Activated effector memory CD4-positive, alpha-beta T cell treated with anti-CD3 and anti-CD28 coated beads, Interleukin-2, amount 50 U/mL, for 16 hours (primary cell): ENCODE results near the gene ENTHD1.
"Not testable (repeated sequence)": the region's sequence is repeated elsewhere in the genome, so short reads cannot be mapped to it uniquely, and the experiment has no call there.

ENCODE experiments used
- DNase-seq: peaks from one replicate; pipeline ENCODE4 v3.0.0-alpha.2; 2020

ENTHD1 gene

GRCh38 chr22:39773976-39774539 lies 119.5 kb downstream of the ENTHD1 start:
- DNase-seq, result peak; percentile 69

- no peak for DNase-seq
These were observed 120.1 kb downstream of the ENTHD1 start for GRCh38 chr22:39773503-39773902.

GRCh38 chr22:39771486-39771885 lies 122.1 kb downstream of the ENTHD1 start:
- no peak for DNase-seq

GRCh38 chr22:39765661-39766060 lies 127.9 kb downstream of the ENTHD1 start:
- no peak for DNase-seq

GRCh38 chr22:39765046-39765445 lies 128.5 kb downstream of the ENTHD1 start:
- DNase-seq, result no peak

GRCh38 chr22:39763276-39763675 lies 130.3 kb downstream of the ENTHD1 start:
- no peak for DNase-seq

GRCh38 chr22:39750759-39751158 lies 142.8 kb downstream of the ENTHD1 start:
- DNase-seq, result no peak

- no peak for DNase-seq
These were observed 144.7 kb downstream of the ENTHD1 start for GRCh38 chr22:39748877-39749276.

GRCh38 chr22:39746600-39747262 lies 146.8 kb downstream of the ENTHD1 start:
- no peak for DNase-seq

- no peak for DNase-seq
These were observed 147.8 kb downstream of the ENTHD1 start for GRCh38 chr22:39745789-39746188.

- no peak for DNase-seq
These were observed 149.2 kb downstream of the ENTHD1 start for GRCh38 chr22:39744353-39744752.

GRCh38 chr22:39743935-39744334 lies 149.6 kb downstream of the ENTHD1 start:
- no peak for DNase-seq

- DNase-seq, result no peak
These were observed 154.1 kb downstream of the ENTHD1 start for GRCh38 chr22:39739338-39740027.

- DNase-seq, result no peak
These were observed 154.8 kb downstream of the ENTHD1 start for GRCh38 chr22:39738746-39739145.

GRCh38 chr22:39735776-39736175 lies 157.8 kb downstream of the ENTHD1 start:
- DNase-seq, result no peak

- DNase-seq, result no peak
These were observed 158.7 kb downstream of the ENTHD1 start for GRCh38 chr22:39734866-39735265.

GRCh38 chr22:39734046-39734445 lies 159.5 kb downstream of the ENTHD1 start:
- DNase-seq, result not testable (repeated sequence)

- DNase-seq, result no peak
These were observed 160.4 kb downstream of the ENTHD1 start for GRCh38 chr22:39733191-39733590.

- no peak for DNase-seq
These were observed 160.9 kb downstream of the ENTHD1 start for GRCh38 chr22:39732625-39733024.

- DNase-seq, result no peak
These were observed 161.5 kb downstream of the ENTHD1 start for GRCh38 chr22:39731881-39732555.

GRCh38 chr22:39731481-39731880 lies 162.1 kb downstream of the ENTHD1 start:
- no peak for DNase-seq

GRCh38 chr22:39729141-39729934 lies 164.2 kb downstream of the ENTHD1 start:
- DNase-seq, result no peak
